ENCODE data around the gene SCD.

SCD gene

DNA sequence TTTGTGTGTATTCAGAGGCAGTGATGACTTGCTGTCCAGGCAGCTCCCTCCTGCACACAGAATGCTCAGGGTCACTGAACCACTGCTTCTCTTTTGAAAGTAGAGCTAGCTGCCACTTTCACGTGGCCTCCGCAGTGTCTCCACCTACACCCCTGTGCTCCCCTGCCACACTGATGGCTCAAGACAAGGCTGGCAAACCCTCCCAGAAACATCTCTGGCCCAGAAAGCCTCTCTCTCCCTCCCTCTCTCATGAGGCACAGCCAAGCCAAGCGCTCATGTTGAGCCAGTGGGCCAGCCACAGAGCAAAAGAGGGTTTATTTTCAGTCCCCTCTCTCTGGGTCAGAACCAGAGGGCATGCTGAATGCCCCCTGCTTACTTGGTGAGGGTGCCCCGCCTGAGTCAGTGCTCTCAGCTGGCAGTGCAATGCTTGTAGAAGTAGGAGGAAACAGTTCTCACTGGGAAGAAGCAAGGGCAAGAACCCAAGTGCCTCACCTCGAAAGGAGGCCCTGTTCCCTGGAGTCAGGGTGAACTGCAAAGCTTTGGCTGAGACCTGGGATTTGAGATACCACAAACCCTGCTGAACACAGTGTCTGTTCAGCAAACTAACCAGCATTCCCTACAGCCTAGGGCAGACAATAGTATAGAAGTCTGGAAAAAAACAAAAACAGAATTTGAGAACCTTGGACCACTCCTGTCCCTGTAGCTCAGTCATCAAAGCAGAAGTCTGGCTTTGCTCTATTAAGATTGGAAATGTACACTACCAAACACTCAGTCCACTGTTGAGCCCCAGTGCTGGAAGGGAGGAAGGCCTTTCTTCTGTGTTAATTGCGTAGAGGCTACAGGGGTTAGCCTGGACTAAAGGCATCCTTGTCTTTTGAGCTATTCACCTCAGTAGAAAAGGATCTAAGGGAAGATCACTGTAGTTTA lies 15.8 kb downstream of the SCD start:
- TF ChIP-seq GATA3 (IDR thresholded peaks at IDR 0.05; ENCODE audit: low read depth, low read length) (no peak), GATA2 (IDR thresholded peaks at IDR 0.05; ENCODE audit: low read depth, low read length) (no peak)

DNA sequence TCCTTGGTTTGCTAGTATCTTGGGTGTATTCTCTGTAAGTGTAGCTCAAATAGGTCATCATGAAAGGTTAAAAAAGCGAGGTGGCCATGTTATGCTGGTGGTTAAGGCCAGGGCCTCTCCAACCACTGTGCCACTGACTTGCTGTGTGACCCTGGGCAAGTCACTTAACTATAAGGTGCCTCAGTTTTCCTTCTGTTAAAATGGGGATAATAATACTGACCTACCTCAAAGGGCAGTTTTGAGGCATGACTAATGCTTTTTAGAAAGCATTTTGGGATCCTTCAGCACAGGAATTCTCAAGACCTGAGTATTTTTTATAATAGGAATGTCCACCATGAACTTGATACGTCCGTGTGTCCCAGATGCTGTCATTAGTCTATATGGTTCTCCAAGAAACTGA lies 17.1 kb downstream of the SCD start:
- TF ChIP-seq GATA3 (IDR thresholded peaks at IDR 0.05; ENCODE audit: low read depth, low read length) (no peak), GATA2 (IDR thresholded peaks at IDR 0.05; ENCODE audit: low read depth, low read length) (no peak)

- TF ChIP-seq GATA2 (IDR thresholded peaks at IDR 0.05; ENCODE audit: low read depth, low read length) (no peak), GATA3 (IDR thresholded peaks at IDR 0.05; ENCODE audit: low read depth, low read length) (no peak)
Observed at GRCh38 chr10:100364735-100365391, 17.8 kb downstream of the SCD start.

GRCh38 chr10:100368721-100369120 lies 21.7 kb downstream of the SCD start:
- TF ChIP-seq GATA3 (IDR thresholded peaks at IDR 0.05; ENCODE audit: low read depth, low read length) (no peak), GATA2 (IDR thresholded peaks at IDR 0.05; ENCODE audit: low read depth, low read length) (no peak)

DNA sequence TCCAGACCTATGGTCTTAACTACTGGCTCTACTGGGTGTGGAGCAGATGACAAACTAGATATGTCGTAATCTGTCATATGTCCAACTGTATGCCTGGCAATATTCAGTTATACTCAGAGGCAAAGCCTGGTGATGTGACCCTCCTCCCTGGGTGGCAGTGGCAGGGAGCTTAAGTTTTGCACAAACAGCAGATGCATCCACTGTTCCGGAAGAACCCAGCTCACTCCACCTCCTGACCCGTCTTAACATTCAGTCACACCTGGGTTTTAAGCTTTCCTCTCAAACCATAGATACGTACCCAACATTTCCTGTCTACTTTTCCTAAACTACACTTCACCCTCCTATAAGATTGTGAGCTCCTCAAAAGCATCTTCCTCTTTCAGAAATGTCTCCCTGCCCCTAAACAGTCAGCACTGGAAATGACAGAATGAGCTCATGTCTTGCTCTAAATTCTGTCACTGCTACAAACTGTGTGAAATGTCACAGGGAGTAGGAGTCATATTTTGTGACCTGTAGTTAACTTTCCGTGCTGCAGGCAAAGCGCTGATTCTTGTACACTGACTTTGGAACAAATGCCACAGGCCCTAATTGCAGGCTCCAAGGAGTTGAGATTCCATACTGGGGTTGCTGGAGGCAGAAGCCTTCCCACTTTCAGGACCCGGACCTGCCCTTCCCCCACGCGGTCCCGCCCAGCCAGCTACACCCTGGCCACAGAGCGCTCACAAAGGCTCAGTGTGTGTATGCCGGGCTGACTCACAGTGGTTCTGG lies 23.9 kb downstream of the SCD start:
- TF ChIP-seq GATA2 (IDR thresholded peaks at IDR 0.05; ENCODE audit: low read depth, low read length), result peak; percentile 64
- TF ChIP-seq GATA3 (IDR thresholded peaks at IDR 0.05; ENCODE audit: low read depth, low read length), result no peak; the same call in 1 of the 2 replicates

DNA sequence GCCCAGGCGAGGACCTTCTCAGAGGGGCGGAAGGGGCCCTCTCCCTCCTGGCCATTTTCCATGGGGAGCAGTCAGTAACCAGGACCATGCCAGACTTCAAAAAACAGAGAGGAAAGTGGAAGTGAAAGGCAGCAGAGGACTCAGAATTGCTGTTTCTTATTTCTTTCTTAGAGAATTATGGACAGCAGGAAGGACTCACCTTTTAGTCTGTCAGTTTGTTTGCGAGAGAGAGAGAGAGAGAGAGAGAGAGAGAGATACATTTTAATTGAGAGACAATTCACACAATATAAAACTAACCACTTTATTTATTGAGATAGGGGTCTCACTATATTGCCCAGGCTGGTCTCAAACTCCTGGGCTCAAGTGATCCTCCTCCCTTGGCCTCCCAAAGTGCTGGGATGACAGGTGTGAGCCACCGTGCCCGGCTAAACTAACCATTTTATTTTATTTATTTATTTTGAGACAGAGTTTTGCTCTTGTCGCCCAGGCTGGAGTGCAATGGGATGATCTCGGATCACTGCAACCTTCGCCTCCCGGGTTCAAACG lies 24.5 kb downstream of the SCD start:
- TF ChIP-seq GATA2 (IDR thresholded peaks at IDR 0.05; ENCODE audit: low read depth, low read length), result no peak
- no peak for TF ChIP-seq GATA3 (IDR thresholded peaks at IDR 0.05; ENCODE audit: low read depth, low read length)

DNA sequence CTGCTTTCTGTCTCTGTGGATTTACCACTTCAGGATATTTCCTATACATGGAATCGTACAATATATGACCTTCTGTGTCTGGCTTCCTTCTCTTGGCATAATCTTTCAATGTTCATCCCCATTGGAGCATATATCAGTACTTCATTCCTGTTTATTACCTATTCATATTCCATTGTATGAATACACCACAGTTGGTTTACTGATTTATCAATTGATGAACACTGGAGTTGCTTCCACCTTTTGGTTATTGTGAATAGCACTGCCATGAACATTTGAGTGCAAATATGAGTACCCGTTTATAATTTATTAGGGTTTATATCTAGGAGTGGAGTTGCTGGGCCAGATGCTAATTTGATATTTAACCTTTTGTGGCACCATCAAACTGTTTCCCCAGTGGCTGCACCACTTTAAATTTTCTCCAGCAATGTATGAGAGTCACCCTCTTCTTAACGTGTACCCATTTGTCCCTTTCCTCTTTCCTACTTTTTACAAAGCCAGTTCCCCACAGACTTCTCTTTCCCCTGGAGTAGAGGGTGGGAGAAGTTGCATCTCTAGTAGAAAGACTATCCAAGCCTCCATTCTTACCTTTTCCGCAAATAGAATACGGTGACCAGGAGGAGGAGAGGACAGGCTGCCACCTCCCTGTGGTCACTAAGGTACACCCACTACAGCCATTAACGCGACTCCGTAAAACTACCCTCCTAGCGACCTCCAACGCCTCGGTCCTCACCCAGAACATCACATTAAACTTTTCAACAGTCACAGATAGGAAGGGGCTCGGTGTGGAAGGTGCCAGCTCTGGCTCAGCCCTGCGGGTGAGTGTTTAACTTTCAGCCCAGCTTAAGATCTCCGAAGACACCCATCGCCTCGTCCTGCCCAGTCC lies 25.6 kb downstream of the SCD start:
- TF ChIP-seq GATA2 (IDR thresholded peaks at IDR 0.05; ENCODE audit: low read depth, low read length) (no peak), GATA3 (IDR thresholded peaks at IDR 0.05; ENCODE audit: low read depth, low read length) (no peak)

DNA sequence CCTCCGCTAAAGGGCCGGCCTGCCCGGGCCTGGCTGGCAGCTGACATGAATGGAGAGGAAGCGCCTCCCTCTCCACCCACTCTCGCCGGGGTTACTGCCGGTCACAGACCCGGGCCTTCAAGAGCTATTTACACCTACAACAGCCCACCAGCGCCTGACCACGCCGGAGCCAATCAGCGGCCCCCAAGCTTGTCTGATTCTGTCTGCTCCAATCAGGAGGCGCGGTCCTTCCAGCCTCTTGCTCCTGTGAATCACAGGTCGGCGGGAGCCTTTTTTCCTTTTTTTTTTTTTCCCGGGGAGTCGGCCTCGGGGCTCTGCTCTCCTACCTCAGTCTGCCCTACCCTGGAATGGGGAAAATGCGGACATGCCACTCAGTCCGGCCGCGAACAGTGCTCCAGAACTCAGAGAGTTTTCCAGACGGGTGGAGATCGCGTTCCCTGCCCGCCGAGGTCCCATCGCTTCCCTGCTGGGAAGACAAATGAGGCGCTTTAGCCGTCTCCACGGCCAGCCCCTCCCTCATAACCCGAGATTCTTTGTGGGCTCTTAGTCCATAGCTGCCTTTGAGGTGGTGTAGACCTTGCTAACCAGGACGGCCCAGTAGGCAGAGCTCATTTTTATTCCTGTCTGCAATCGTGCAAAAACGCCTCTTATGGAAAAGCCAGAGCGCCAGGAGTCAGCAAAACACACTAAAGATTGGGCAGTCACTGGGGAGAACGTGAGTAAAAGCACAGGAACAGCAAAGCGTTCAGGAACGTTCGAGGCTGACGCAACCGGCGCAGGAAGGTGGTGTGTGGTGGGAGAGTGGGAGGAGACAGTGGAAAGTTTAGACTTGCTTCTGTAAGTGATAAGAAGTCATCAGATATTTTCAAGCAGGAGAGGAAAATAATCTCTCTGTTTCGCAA lies 26.5 kb downstream of the SCD start:
- peak; percentile 50; the same call in 1 of the 2 replicates for TF ChIP-seq GATA2 (IDR thresholded peaks at IDR 0.05; ENCODE audit: low read depth, low read length)
- TF ChIP-seq GATA3 (IDR thresholded peaks at IDR 0.05; ENCODE audit: low read depth, low read length), result no peak

- TF ChIP-seq GATA2 (IDR thresholded peaks at IDR 0.05; ENCODE audit: low read depth, low read length), result no peak
- TF ChIP-seq GATA3 (IDR thresholded peaks at IDR 0.05; ENCODE audit: low read depth, low read length), result no peak
Observed at GRCh38 chr10:100374200-100374655, 27.2 kb downstream of the SCD start.

GRCh38 chr10:100377830-100378229 lies 30.8 kb downstream of the SCD start:
- TF ChIP-seq GATA2 (IDR thresholded peaks at IDR 0.05; ENCODE audit: low read depth, low read length) (no peak), GATA3 (IDR thresholded peaks at IDR 0.05; ENCODE audit: low read depth, low read length) (no peak)

DNA sequence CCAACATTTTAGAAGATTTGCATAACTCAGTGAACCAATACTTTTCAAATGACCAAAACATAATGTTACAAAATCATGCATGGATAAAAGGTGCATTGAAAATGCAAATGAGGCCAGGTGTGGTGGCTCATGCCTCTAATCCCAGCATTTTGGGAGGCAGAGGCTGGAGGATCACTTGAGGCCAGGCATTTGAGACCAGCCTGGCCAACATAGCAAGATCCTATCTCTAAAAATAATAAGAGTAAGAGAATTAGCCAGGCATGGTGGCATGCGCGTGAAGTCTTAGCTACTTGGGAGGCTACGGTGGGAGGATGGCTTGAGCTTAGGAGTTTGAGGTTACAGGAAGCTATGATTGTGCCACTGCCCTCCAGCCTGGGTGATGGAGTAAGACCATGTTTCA lies 33.4 kb downstream of the SCD start:
- TF ChIP-seq GATA3 (IDR thresholded peaks at IDR 0.05; ENCODE audit: low read depth, low read length), result no peak
- no peak for TF ChIP-seq GATA2 (IDR thresholded peaks at IDR 0.05; ENCODE audit: low read depth, low read length)

DNA sequence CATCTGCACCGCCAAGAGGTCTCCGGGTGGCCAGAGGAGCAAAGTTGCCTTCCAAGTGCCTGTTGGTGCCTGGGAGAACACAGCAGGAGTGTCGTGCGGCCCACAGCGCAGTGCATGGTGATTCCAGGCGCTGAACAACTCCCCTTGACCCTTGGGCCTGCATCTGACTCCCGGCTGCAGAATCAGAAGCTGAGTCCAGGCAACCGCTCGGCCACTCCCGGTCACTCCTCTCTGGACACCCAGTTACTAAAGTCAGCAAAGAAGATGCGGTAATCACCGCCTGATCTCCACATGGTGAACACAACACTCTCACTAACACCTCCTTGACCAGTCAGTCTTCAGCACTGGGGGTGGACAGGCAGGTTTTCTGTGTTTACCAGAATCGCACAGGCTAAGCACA lies 35.5 kb downstream of the SCD start:
- TF ChIP-seq GATA2 (IDR thresholded peaks at IDR 0.05; ENCODE audit: low read depth, low read length) (no peak), GATA3 (IDR thresholded peaks at IDR 0.05; ENCODE audit: low read depth, low read length) (no peak)

Measured in SH-SY5Y (cell line).